WTC11 (cell line): ENCODE measurements around the gene LCORL. TPM values are rescaled to one million over a fixed set of nuclear protein-coding genes. Genes with fewer than 3 reads are reported as not detected.

Source experiments
- ATAC-seq: fragments of 200-7000 bp; cut with Tn5 transposase; 2 replicates; pipeline ENCODE4 v1.10.0; 2021; ENCODE audit warnings: mild to moderate bottlenecking, moderate library complexity
- CTCF ChIA-PET: fragments of 300-600 bp; sonication (Branson Sonifier 250); formaldehyde crosslinking; loops from one replicate; lab custom pipeline; 2021; ENCODE audit warnings: antibody characterized with exemption; lab: Charles Lee
- POLR2A ChIA-PET: fragments of 350-600 bp; sonication (Branson Sonifier 250); formaldehyde crosslinking; loops from one replicate; lab custom pipeline; 2021; ENCODE audit warnings: antibody characterized with exemption; lab: Charles Lee
- DNase-seq: peaks from one replicate; pipeline ENCODE4 v3.0.0; 2021; ENCODE audit warnings: low spot score
- H3K27ac Mint-ChIP-seq: 2 replicates; pipeline ENCODE4 v1.8.0; 2021; ENCODE audit warnings: mixed read lengths
- H3K27me3 Mint-ChIP-seq: 2 replicates; pipeline ENCODE4 v1.8.0; 2021; ENCODE audit warnings: low read depth, mild to moderate bottlenecking, moderate library complexity, mixed read lengths
- H3K36me3 Mint-ChIP-seq: 2 replicates; pipeline ENCODE4 v1.8.0; 2021; ENCODE audit warnings: mixed read lengths
- H3K4me1 Mint-ChIP-seq: 2 replicates; pipeline ENCODE4 v1.8.0; 2022; ENCODE audit warnings: mixed read lengths
- H3K4me3 Mint-ChIP-seq: 2 replicates; pipeline ENCODE4 v1.8.0; 2021; ENCODE audit warnings: mild to moderate bottlenecking, moderate library complexity, mixed read lengths
- H3K9me3 Mint-ChIP-seq: 2 replicates; pipeline ENCODE4 v1.8.0; 2021; ENCODE audit warnings: mixed read lengths
- AFF4 ChIP-seq: sonication (generic); formaldehyde crosslinking; IDR thresholded peaks from 2 replicates; pipeline ENCODE4 v1.8.1; 2023; ENCODE audit warnings: mild to moderate bottlenecking, missing genetic modification reagents, borderline replicate concordance
- ATF1 ChIP-seq: sonication (generic); formaldehyde crosslinking; IDR thresholded peaks from 2 replicates; pipeline ENCODE4 v1.8.1; 2023; ENCODE audit warnings: mild to moderate bottlenecking, moderate library complexity, missing genetic modification reagents
- ATF2 ChIP-seq: sonication (generic); formaldehyde crosslinking; IDR thresholded peaks from 2 replicates; pipeline ENCODE4 v1.8.1; 2022; ENCODE audit warnings: low read depth, missing genetic modification reagents, borderline replicate concordance
- CBFB ChIP-seq: sonication (generic); formaldehyde crosslinking; IDR thresholded peaks from 2 replicates; pipeline ENCODE4 v1.8.1; 2022; ENCODE audit warnings: mild to moderate bottlenecking, low read depth, missing genetic modification reagents
- CREB1 ChIP-seq: sonication (generic); formaldehyde crosslinking; IDR thresholded peaks from 2 replicates; pipeline ENCODE4 v1.8.0; 2023; ENCODE audit warnings: mild to moderate bottlenecking, missing genetic modification reagents
- ERG ChIP-seq: fragments of 250-450 bp; sonication (Bioruptor Pico); IDR thresholded peaks from 2 replicates; pipeline ENCODE4 v1.8.0; 2021; ENCODE audit warnings: mild to moderate bottlenecking
- ESRRA ChIP-seq: sonication (generic); formaldehyde crosslinking; IDR thresholded peaks from 2 replicates; pipeline ENCODE4 v1.8.1; 2022; ENCODE audit warnings: mild to moderate bottlenecking, missing genetic modification reagents, borderline replicate concordance
- FOXJ3 ChIP-seq: sonication (generic); formaldehyde crosslinking; IDR thresholded peaks from 2 replicates; pipeline ENCODE4 v1.9.0; 2021; ENCODE audit warnings: missing genetic modification reagents, mild to moderate bottlenecking, borderline replicate concordance
- FOXK1 ChIP-seq: sonication (generic); formaldehyde crosslinking; IDR thresholded peaks from 2 replicates; pipeline ENCODE4 v1.8.0; 2022; ENCODE audit warnings: mild to moderate bottlenecking, moderate library complexity, missing genetic modification reagents
- GABPB1 ChIP-seq: sonication (generic); formaldehyde crosslinking; IDR thresholded peaks from 2 replicates; pipeline ENCODE4 v1.8.1; 2023; ENCODE audit warnings: mild to moderate bottlenecking, missing genetic modification reagents
- JAZF1 ChIP-seq: fragments of 250-450 bp; sonication (Bioruptor Pico); IDR thresholded peaks from 2 replicates; pipeline ENCODE4 v1.9.0; 2021; ENCODE audit warnings: moderate library complexity, mild to moderate bottlenecking, inconsistent platforms
- MLX ChIP-seq: sonication (generic); formaldehyde crosslinking; IDR thresholded peaks from 2 replicates; pipeline ENCODE4 v1.8.1; 2023; ENCODE audit warnings: mild to moderate bottlenecking, missing genetic modification reagents, moderate library complexity
- MYBL2 ChIP-seq: sonication (generic); formaldehyde crosslinking; IDR thresholded peaks from 2 replicates; pipeline ENCODE4 v1.8.1; 2023; ENCODE audit warnings: mild to moderate bottlenecking, moderate library complexity, missing genetic modification reagents
- PRRX2 ChIP-seq: fragments of 250-450 bp; sonication (Bioruptor Pico); IDR thresholded peaks from 2 replicates; pipeline ENCODE4 v1.8.0; 2021; ENCODE audit warnings: mild to moderate bottlenecking
- TEAD4 ChIP-seq: sonication (generic); formaldehyde crosslinking; IDR thresholded peaks from 2 replicates; pipeline ENCODE4 v1.8.0; 2022; ENCODE audit warnings: mild to moderate bottlenecking, missing genetic modification reagents
- TP53 ChIP-seq: sonication (generic); formaldehyde crosslinking; IDR thresholded peaks from 2 replicates; pipeline ENCODE4 v1.8.1; 2023; ENCODE audit warnings: mild to moderate bottlenecking, missing genetic modification reagents
- ZNF121 ChIP-seq: sonication (generic); formaldehyde crosslinking; IDR thresholded peaks from 2 replicates; pipeline ENCODE4 v1.8.0; 2023; ENCODE audit warnings: missing genetic modification reagents
- ZNF281 ChIP-seq: sonication (generic); formaldehyde crosslinking; IDR thresholded peaks from 2 replicates; pipeline ENCODE4 v1.8.0; 2023; ENCODE audit warnings: mild to moderate bottlenecking, missing genetic modification reagents
- ZNF425 ChIP-seq: fragments of 250-450 bp; sonication (Bioruptor Pico); conservative IDR thresholded peaks from 2 replicates; pipeline ENCODE4 v1.9.0; 2021; ENCODE audit warnings: mild to moderate bottlenecking
- ZNF532 ChIP-seq: fragments of 250-450 bp; sonication (Bioruptor Pico); IDR thresholded peaks from 2 replicates; pipeline ENCODE4 v1.9.0; 2021; ENCODE audit warnings: mild to moderate bottlenecking, borderline replicate concordance
- total RNA-seq: library from RNA; stranded (reverse); gene quantifications from 3 replicates; pipeline ENCODE4 v1.2.3, GENCODE V29; 2021

LCORL gene
- total RNA-seq, 1 experiment from 2014 or later = 19.9 TPM

GRCh38 chr4:18050448-18050847 is 28.9 kb upstream of the LCORL start:
- ChIA-PET POLR2A (no interaction called here), CTCF (no interaction called here)
- H3K27me3 Mint-ChIP-seq = no peaks in the 10 kb centered on the region; the same call in 1 of the 2 replicates
- no peaks in the 10 kb centered on the region for H3K9me3 Mint-ChIP-seq
- H3K4me1 Mint-ChIP-seq = no peaks in the 10 kb centered on the region
- DNase-seq (no peak), ATAC-seq (no peak)
- no peak overlapping the region for H3K4me3 Mint-ChIP-seq
- H3K27ac Mint-ChIP-seq = no peak overlapping the region
- H3K36me3 Mint-ChIP-seq = no peaks in the 10 kb centered on the region
- TF ChIP-seq JAZF1 (no peak), TEAD4 (no peak), CREB1 (CRISPR knock-in tag) (no peak), MLX (CRISPR knock-in tag) (no peak), ZNF121 (CRISPR knock-in tag) (no peak), GABPB1 (CRISPR knock-in tag) (no peak), MYBL2 (no peak), ERG (CRISPR knock-in tag) (no peak), ZNF281 (CRISPR knock-in tag) (no peak), FOXJ3 (CRISPR knock-in tag) (no peak), FOXK1 (no peak), PRRX2 (no peak), ZNF425 (CRISPR knock-in tag) (no peak)

- Mint-ChIP-seq H3K36me3 (no peaks in the 10 kb centered on the region), H3K27ac (no peak overlapping the region), H3K27me3 (no peaks in the 10 kb centered on the region; the same call in 1 of the 2 replicates), H3K4me3 (no peak overlapping the region), H3K4me1 (no peaks in the 10 kb centered on the region), H3K9me3 (no peaks in the 10 kb centered on the region)
- ATAC-seq (no peak), DNase-seq (no peak)
- ChIA-PET CTCF (no interaction called here), POLR2A (no interaction called here)
- TF ChIP-seq ESRRA = no peak
- TF ChIP-seq ATF2 = no peak
- TF ChIP-seq TP53 (CRISPR knock-in tag) = no peak
- no peak for TF ChIP-seq ATF1
- TF ChIP-seq PRRX2 = no peak
- TF ChIP-seq AFF4 (CRISPR knock-in tag) = no peak
- no peak for TF ChIP-seq CBFB (CRISPR knock-in tag)
- no peak for TF ChIP-seq ZNF532 (CRISPR knock-in tag)
- no peak for TF ChIP-seq MYBL2
These were observed 27.9 kb upstream of the LCORL start for GRCh38 chr4:18049446-18049845.
